Uterus (tissue), 4 donors: Measurements from ENCODE around the gene FBXO30. TPM values are rescaled to one million over a fixed set of nuclear protein-coding genes. Genes with fewer than 3 reads are reported as not detected.

Experiments used
- DNase-seq, 2 donors: peaks; one replicate each; pipeline ENCODE4 v3.0.0-alpha.2; 2019 to 2020
- H3K27ac ChIP-seq, 2 donors: fragments of 200-600 bp; sonication (generic); 1 replicate in 1 of 2; 2 replicates in 1 of 2; pipeline ENCODE4 v1.5.1; 2016 to 2018
- H3K27me3 ChIP-seq, 2 donors: fragments of 200-600 bp; sonication (generic); one replicate each; pipeline ENCODE4 v1.5.1; 2018 to 2019; ENCODE audit warnings: control low read depth in 1 of 2
- H3K36me3 ChIP-seq, 2 donors: fragments of 200-600 bp; sonication (generic); one replicate each; pipeline ENCODE4 v1.5.1; 2019; ENCODE audit warnings: control low read depth in 1 of 2
- H3K4me1 ChIP-seq, 2 donors: fragments of 200-600 bp; sonication (generic); one replicate each; pipeline ENCODE4 v1.5.1; 2018 to 2019; ENCODE audit warnings: control low read depth in 1 of 2
- H3K4me3 ChIP-seq, 2 donors: fragments of 200-600 bp; sonication (generic); 1 replicate in 1 of 2; 2 replicates in 1 of 2; pipeline ENCODE4 v1.5.1; 2018 to 2019; ENCODE audit warnings: mild to moderate bottlenecking in 1 of 2
- H3K9me3 ChIP-seq, 2 donors: fragments of 200-600 bp; sonication (generic); one replicate each; pipeline ENCODE4 v1.5.1; 2019; ENCODE audit warnings: control low read depth in 1 of 2
- CTCF ChIP-seq, 4 experiments: fragments of 200-600 bp in 2 of 4; fragments of 450-650 bp in 2 of 4; sonication (generic) in 2 of 4; IDR thresholded peaks; one replicate each; pipeline ENCODE4 v1.5.1; 2016 to 2019; ENCODE audit warnings: antibody characterized with exemption in 4 of 4, mild to moderate bottlenecking in 2 of 4, moderate library complexity in 1 of 4
- POLR2A ChIP-seq, 2 donors: fragments of 450-650 bp; IDR thresholded peaks; one replicate each; pipeline ENCODE4 v1.6.1; 2016; ENCODE audit warnings: antibody characterized with exemption in 2 of 2, mild to moderate bottlenecking in 1 of 2, moderate library complexity in 1 of 2
- intact Hi-C: fragments of 100-400 bp; cut with DNase I; formaldehyde crosslinking; loops from one replicate; pipeline ENCODE4 v1.15.1; 2023; ENCODE audit warnings: low total_unique reads
- total RNA-seq, 4 donors: library from RNA; depleted of rRNA in 3 of 4; stranded (reverse); fragments of >200 nt in 3 of 4; gene quantifications; one replicate each; pipeline versions ENCODE4 v1.1.0 to v1.2.4, GENCODE V29; 2014 to 2023
- donor health status: DM: yes; HTN: yes; CAD: no.

FBXO30 gene
- total RNA-seq, 4 donors from 2014 or later: 11.0 to 30.5 (median 15.7) TPM

- Histone ChIP-seq H3K4me1 (no peaks in the 10 kb centered on the region), H3K27me3 (no peaks in the 10 kb centered on the region), H3K9me3 (no peaks in the 10 kb centered on the region), H3K27ac (no peak overlapping the region), H3K4me3 (no peak overlapping the region), H3K36me3 (no peaks in the 10 kb centered on the region)
- intact Hi-C loops: no loop called here
- no peak for TF ChIP-seq POLR2A (IDR thresholded peaks at IDR 0.05)
- no peak for TF ChIP-seq CTCF (IDR thresholded peaks at IDR 0.05)
- no peak for DNase-seq
Observed at GRCh38 chr6:145765449-145765848, 49.1 kb downstream of the FBXO30 start.

GRCh38 chr6:145763742-145764141 is 50.9 kb downstream of the FBXO30 start:
- Histone ChIP-seq H3K9me3 (no peaks in the 10 kb centered on the region), H3K4me1 (no peaks in the 10 kb centered on the region), H3K36me3 (no peaks in the 10 kb centered on the region), H3K27me3 (no peaks in the 10 kb centered on the region), H3K27ac (no peak overlapping the region), H3K4me3 (no peak overlapping the region)
- TF ChIP-seq POLR2A (IDR thresholded peaks at IDR 0.05): no peak
- no peak for TF ChIP-seq CTCF (IDR thresholded peaks at IDR 0.05)
- no peak for DNase-seq
- intact Hi-C loops: no loop called here

GRCh38 chr6:145761584-145761983 is 53.0 kb downstream of the FBXO30 start:
- no peaks in the 10 kb centered on the region for H3K36me3 ChIP-seq
- no peak for DNase-seq
- H3K9me3 ChIP-seq: no peaks in the 10 kb centered on the region
- H3K4me1 ChIP-seq: no peaks in the 10 kb centered on the region
- no peaks in the 10 kb centered on the region for H3K27me3 ChIP-seq
- no peak overlapping the region for H3K27ac ChIP-seq
- no peak overlapping the region for H3K4me3 ChIP-seq
- intact Hi-C loops: no loop called here
- no peak for TF ChIP-seq CTCF (IDR thresholded peaks at IDR 0.05)
- no peak for TF ChIP-seq POLR2A (IDR thresholded peaks at IDR 0.05)

GRCh38 chr6:145758113-145758512 is 56.5 kb downstream of the FBXO30 start:
- Histone ChIP-seq H3K36me3 (no peaks in the 10 kb centered on the region), H3K4me3 (no peak overlapping the region), H3K4me1 (no peaks in the 10 kb centered on the region), H3K27me3 (no peaks in the 10 kb centered on the region), H3K27ac (no peak overlapping the region), H3K9me3 (no peaks in the 10 kb centered on the region)
- TF ChIP-seq POLR2A (IDR thresholded peaks at IDR 0.05) (no peak), CTCF (IDR thresholded peaks at IDR 0.05) (no peak)
- DNase-seq: no peak
- intact Hi-C loops: no loop called here

- intact Hi-C loops: no loop called here
- Histone ChIP-seq H3K36me3 (no peaks in the 10 kb centered on the region), H3K27me3 (no peaks in the 10 kb centered on the region), H3K27ac (no peak overlapping the region), H3K4me3 (no peak overlapping the region), H3K4me1 (no peaks in the 10 kb centered on the region), H3K9me3 (no peaks in the 10 kb centered on the region)
- DNase-seq: peak in 1 of 2 donors; percentile 25
- TF ChIP-seq CTCF (IDR thresholded peaks at IDR 0.05) (no peak), POLR2A (IDR thresholded peaks at IDR 0.05) (no peak)
Observed at GRCh38 chr6:145756170-145756662, 58.4 kb downstream of the FBXO30 start.
